HT1080 (cell line): Measurements from ENCODE around the gene FMNL1. TPM values are rescaled to one million over a fixed set of nuclear protein-coding genes. Genes with fewer than 3 reads are reported as not detected.
A peak's percentile ranks its signal among the peaks of the same experiment; 100 is the strongest.
"Not testable (repeated sequence)": the region's sequence is repeated elsewhere in the genome, so short reads cannot be mapped to it uniquely, and the experiment has no call there.

ENCODE experiments used
- DNase-seq: peaks from one replicate; pipeline ENCODE4 v3.0.0-alpha.2; 2015; ENCODE audit warnings: low read depth
- polyA plus RNA-seq, 2 experiments: library from polyadenylated mRNA; depleted of rRNA; stranded (reverse); fragments of >200 nt; gene quantifications; 2 replicates each; pipeline ENCODE4 v1.2.3, GENCODE V29; 2015
- total RNA-seq: library from RNA; depleted of rRNA; stranded (reverse); fragments of >200 nt; shearing (Covaris generic); gene quantifications from 2 replicates; pipeline ENCODE4 v1.2.3, GENCODE V29; 2014; rRNA removed

The FMNL1 gene, protein sequence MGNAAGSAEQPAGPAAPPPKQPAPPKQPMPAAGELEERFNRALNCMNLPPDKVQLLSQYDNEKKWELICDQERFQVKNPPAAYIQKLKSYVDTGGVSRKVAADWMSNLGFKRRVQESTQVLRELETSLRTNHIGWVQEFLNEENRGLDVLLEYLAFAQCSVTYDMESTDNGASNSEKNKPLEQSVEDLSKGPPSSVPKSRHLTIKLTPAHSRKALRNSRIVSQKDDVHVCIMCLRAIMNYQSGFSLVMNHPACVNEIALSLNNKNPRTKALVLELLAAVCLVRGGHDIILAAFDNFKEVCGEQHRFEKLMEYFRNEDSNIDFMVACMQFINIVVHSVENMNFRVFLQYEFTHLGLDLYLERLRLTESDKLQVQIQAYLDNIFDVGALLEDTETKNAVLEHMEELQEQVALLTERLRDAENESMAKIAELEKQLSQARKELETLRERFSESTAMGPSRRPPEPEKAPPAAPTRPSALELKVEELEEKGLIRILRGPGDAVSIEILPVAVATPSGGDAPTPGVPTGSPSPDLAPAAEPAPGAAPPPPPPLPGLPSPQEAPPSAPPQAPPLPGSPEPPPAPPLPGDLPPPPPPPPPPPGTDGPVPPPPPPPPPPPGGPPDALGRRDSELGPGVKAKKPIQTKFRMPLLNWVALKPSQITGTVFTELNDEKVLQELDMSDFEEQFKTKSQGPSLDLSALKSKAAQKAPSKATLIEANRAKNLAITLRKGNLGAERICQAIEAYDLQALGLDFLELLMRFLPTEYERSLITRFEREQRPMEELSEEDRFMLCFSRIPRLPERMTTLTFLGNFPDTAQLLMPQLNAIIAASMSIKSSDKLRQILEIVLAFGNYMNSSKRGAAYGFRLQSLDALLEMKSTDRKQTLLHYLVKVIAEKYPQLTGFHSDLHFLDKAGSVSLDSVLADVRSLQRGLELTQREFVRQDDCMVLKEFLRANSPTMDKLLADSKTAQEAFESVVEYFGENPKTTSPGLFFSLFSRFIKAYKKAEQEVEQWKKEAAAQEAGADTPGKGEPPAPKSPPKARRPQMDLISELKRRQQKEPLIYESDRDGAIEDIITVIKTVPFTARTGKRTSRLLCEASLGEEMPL
- total RNA-seq: 41.4 and 64.3 TPM in 2 replicates
- 102 and 122 TPM in 2 replicates for polyA plus RNA-seq (2015; cell fraction: cytosol; rRNA removed)
- polyA plus RNA-seq (2015; cell fraction: nucleus; rRNA removed): 181 and 205 TPM in 2 replicates

DNA sequence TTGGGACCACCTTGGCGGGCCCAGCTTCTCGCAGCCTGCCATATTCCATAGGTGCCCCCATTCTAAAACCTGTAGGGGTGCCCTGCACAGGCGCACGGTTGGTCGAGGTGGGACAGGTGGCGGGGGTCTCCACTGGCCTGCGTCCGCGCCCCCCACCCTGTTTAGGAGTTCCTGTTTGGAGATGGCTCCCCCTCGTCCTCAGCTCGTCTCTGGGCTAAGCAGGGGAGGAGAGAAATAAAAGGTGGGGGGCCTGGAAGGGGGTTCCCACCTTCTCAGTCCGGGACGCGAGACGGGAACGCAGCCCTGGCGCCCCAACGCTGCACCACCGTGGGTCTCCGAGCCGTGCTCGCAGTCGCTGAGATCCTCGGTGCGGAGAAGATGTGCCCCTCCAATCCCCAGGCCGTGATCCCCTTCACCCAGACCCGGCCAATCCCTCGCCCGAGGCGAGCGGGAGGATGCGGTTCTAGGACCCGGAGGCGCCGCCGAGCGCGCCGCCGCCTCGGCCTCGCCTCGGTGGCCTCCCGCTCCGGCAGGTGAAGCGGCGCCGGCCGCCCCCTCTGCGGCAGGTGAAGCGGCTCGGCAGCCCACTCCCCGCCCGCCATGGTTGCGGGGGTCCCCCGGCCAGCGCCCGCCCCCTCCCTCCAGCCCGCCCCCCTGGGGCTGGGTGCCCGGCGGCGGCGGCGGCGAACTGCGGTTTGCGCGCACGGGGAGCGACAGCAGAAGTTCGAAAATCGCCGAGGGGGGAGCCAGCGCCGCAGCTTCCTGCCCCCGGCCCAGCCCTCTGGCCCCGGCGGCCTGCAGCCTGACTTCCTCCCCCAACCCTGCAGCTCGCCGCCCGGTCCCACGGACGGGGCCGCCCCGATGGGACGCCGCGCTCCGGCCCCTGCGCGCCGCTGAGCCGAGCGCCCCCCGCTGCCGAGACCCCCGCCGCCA, at the start of gene FMNL1:
FMNL1 (plus strand) TSS at position 805 of the 933 bp plus-strand sequence. CDS start 240 bp downstream, outside the sequence.
- no peak for DNase-seq

DNA sequence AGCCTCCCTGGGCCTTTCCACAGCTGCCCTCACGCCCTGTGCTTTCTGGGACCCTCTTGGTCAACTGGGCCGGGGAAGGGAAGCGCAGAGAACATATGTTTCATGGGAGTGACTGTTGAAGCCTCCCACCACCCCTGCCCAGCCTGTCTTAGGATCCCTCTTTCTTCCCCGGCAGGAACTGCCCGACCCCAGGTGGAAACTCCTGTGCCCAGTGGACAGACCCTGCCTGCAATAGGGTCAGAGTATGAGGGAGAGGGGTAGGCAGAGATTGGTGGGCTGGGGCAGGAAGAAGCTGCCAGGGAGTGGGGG, 49.5 kb upstream of the FMNL1 start:
- DNase-seq: no peak

DNA sequence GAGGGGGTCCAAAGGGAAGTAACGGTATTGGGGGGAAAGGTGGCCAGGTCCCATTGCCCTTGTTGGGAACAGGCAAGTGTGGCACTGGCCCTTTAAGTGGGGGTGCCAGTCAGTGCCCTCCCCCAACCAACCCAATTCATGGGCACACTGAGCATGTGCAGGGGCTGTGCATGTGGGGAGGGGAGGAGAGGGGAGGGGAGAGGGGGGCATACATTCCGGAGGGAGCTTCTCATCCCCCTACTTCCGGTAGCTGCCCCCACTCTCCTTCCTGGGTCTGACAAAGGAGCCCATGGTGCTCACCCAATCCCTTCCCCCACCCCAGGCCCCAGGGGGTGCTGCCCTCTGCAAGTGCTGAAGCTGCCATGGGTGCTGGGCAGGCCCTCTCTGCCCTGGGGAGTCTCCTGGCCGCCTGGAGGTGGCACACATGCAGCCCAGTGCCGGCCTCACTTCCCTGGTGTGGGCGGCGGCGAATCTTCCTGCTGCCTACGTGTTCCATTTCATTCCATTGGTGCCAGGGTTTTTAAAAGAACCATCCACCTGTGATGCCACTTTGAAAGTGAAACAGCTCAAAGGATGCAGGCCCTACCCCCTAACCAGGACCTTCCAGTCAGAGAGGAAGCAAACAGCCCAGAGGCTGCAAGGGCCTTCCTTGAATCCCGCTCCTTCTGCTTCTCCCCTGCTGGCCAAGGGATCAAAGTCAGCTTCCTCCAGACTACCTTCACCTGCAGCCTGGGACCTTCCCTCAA, 49.0 kb upstream of the FMNL1 start:
- peak; percentile 93 for DNase-seq

DNA sequence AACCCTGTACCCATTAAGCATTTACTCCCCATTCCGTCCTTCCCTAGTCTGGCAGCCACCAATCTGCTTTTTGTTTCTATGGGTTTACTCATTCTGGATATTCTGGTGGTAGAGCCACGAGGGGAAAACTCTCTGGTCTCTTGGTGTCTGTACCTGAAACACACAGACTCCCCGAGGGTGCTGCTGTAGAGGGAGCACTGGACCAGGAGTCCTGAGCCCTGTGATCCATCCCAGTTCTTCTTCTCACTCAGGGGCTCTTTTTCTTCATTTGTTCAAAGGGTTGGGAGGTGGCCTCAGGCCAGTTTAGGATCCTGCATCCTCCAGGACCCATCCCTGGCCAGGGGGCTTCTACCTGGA, 45.9 kb upstream of the FMNL1 start:
- no peak for DNase-seq

DNA sequence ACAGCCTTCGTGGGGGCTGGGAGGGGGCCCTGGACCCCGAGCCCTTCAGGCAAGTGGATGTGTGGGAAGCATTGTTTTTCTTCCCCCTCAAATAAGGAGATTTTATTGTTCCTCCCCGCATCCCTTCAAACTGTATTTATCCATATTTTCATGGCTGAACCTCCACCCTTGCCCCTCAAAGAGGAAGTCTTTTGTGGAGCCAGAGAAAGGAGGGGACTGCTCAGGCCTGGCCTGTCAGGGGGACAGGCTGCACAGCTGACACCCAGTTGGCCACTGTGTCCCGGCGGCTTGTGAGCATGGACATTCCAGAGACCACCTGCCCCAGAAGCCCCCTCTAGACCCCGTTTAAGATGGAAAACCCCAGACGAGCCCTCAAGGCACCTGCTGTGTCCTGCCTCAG, 44.1 kb upstream of the FMNL1 start:
- no peak for DNase-seq

DNA sequence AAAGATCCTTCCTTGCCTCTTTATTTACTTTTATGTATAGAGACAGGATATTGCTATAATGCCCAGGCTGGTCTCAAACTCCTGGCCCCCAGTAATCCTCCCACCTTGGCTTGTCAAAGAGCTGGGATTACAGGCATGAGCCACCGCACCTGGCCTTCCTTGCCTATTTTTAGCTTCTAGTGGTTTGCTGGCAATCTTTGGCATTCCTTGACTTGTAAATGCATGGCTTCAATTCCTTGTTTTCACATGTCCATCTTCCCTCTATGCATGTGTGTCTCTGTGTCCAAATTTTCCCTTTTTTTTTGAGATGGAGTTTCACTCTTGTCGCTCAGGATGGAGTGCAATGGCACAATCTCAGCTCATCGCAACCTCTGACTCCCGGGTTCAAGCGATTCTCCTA, 37.5 kb upstream of the FMNL1 start:
- no peak for DNase-seq

DNA sequence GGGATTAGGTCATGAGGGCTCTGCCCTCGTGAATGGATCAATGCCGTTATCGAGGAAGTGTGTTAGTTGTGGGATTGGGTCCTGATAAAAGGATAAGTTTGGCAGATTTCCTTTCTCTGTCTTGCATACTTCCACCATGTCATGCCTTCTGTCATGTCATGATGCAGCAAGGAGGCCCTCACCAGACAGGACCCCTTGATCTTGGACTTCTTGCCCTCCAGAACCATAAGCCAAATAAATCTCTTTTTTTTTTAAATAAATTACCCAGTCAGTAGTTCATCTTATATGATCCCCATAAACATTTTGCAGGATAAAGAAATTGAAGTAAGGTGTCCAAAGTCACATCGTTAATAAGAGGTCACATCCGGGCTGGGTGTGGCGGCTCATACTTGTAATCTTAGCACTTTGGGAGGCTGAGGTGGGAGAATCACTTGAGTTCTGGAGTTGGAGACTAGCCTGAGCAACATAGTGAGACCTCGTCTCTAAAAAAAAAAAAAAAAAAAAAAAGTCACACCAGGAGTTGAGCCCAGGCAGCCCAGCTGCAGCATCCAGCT, 34.8 kb upstream of the FMNL1 start:
- DNase-seq: no peak

DNA sequence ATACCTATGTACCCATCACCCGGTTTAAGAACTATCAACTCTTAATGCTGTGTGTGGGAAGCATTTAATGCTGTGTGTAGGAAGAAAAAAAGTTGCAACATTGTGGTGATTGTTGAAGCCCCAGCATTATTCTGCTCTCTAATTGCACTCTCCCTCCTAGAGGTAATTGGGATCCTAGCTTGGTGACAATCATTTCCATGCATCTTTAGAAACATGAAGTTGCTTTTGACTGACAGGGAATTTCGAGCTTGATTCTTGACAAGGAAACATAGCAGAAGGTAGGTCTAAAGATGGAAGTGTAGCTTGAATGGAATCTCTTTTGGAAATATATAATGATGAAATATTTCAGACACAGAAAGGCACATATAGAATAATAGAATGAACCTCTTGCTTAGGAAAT, 32.7 kb upstream of the FMNL1 start:
- no peak for DNase-seq

DNA sequence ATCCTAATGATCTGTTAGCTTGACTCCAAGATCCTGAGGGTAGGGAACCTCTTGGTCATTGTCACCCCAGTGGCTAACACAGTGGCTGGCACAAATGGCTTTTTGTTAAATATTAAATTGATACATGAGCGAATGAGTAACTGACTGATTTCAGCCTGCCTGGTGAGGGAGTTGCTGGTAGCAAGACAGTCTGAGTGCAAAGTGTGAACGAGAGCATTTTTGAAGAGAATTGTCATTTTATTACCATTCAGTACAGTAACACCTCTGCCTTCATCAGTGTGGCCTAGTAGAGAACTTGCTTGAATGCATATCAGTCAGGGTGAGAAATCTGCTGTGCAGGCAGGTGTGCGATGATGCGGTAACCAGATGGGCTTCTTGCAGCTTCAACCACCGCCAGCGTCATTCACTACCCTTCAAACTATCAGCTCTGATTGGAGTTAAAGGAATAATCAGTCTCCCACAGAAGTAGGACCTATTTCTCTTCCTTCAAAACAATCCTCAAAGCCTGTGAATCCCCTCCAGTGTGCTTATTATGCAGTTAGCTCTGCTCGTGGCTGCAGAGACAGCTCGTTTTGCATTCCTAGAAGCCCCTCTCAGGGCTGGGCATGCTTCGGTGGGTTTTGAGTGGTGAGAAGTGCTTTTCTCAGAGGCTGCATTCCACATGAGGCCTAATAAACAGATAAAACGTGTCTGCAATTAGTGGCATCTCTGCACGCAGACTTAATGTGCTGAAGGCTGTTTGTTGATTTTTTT, 31.0 kb upstream of the FMNL1 start:
- DNase-seq: no peak

DNA sequence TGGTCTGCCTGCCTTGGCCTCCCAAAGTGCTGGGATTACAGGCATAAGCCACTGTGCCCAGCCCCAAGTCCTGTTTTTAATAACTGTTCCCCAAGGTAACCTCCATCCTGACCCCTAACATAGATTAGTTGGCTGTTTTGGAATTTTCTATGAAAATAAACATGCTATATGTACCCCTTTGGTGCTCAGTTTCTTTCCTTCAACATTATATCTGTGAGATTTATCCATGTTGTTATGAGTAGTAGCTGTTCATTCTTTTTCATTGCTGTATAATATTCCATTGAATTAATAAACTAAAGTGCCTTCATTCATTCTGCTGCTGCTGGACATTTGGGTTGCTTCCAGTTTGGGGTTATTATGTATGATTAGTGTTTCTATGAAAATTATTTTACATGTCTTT, 26.3 kb upstream of the FMNL1 start:
- no peak for DNase-seq

DNA sequence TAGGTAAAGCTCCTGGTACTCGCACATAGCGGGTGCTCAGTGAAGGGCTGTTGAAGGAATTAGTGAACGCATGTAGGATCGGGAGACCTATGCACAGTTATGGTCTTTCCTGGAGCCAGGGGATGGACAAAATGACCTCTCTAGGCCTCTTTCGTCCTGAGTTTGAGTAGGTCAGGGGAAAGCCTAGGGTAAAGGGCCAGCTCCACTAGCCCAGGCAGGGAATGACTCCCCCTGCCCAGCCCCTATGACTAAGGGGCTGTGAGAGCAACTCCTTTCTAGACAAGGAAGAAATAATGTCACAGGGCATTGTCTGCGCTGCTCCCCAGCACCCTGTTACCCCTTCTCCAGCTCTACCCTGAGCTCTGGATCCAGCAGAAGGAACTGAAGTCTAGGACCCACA, 24.6 kb upstream of the FMNL1 start:
- no peak for DNase-seq

DNA sequence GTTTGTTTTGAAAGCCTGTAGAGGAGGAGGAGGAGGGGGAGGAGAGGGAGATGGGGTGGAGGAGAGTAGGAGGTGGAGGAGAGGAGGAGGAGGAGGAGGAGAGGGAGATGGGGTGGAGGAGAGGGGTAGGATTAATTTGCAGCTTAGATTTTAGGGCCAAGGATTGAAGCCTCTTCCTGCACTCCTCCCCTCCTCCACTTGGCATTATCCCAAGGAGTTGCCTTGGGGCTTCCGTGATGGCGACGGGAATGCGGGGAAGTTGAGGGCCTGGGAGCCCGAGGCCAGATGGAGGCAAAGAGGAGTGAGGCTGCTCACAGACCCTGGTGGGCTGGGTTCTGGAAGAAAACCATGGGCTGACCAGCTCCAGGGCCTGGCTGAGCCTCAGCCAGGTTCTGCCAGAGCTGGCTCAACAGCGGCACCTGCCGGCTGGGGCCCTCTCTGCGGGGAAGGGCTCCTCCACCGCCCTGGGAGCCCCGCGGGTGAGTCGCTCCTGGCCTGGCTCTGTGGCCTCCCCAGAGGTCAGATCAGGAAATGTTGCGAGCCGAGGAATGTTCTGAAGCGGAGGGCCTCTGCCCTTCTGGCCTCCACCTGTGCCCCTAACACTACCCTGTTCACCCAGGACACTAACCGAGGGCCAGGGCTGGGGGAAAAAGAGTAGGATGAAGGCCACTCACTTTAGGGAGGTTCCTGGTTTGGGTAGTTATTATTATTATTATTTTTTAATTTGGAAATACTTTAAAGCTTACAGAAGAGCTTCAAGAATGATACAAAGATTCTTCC, 23.9 kb upstream of the FMNL1 start:
- peak; percentile 89 for DNase-seq

DNA sequence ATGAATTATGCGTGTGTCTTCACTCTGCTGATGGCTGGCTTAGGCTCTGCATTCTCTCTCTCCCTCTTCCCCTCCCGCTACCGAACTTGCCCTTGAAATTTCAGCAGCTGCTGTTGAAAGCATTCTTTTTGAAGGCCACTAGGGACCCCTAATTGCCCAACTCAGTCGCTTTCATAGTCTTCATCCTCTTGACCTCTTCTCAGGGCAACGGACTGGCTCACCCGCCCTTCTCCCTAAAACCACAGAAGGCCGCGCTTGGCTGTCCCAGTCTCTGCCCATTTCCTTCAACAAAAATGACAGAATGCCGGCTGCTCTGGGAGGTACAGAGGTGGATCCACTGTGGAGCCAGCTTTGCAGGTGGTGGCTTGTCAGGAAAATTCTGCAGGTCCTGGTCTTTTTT, 21.0 kb upstream of the FMNL1 start:
- DNase-seq: no peak

DNA sequence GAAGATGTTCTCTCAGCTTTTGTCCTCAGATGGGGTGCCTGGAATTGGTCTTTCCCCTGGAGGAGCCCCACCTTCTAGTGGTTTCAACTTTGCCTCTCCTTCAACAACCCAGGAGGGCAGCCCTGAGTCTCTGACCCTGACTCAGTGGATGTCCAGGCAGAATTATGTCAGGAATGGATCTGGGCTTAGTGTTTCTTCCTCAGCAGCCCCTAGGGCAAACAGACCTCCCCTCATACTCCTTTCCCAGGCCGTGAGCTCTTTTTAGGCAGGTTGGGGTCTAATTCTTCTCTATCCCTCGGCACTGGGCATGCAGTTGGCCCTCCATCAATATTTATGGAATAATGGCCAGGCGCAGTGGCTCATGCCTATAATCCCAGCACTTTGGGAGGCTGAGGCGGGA, 20.2 kb upstream of the FMNL1 start:
- DNase-seq: no peak

DNA sequence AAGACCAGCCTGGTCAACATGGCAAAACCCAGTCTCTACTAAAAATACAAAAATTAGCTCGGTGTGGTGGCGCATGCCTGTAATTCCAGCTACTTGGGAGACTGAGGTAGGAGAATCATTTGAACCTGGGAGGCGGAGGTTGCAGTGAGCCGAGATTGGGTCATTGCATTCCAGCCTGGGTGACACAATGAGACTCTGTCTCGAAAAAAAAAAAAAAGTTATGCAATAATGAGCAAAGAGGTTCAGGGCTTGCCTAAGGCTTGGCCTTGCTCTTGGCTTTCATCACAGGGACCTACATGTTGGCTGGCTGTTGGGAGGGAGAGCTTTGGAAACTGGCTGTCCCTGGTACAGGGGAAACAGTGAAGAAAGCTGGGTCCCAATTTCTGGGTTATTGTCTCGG, 19.8 kb upstream of the FMNL1 start:
- DNase-seq: not testable (repeated sequence)

DNA sequence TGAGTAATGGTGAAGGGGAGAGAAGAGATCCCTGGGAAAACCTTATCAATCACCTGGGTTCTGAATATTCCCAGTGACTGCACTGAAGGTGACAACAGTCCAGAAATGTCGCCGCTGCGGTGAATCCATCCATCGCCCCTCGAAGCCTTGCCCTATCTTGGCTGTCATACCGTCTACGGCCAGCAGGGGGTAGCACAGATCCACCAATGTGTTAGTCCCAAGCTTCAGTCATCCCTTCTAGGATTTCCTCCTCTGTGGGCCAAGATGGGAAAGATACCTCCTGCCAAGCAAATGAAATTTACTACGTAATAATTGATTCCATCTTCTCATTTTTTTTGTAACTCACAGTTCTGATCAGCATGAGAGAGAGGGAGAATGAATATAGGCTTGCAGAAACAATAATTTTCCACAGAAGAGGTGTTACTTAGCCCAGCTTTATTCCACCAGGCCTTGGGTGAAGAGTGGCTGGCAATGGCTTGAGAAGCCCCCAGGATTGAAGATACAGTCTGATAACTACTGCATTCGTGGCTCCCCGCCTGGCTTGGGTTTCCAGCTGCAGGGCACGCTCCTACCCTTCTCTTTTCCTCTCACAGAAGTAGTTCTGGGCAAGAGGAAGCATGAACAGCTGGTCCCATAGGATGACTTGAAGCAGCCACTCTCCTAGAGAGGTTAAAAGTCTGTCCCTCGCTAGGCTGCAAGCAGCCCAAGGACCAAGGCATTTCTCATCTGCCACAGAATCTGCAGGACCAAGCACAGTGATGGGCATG, 2.6 kb upstream of the FMNL1 start:
- peak; percentile 70 for DNase-seq

DNA sequence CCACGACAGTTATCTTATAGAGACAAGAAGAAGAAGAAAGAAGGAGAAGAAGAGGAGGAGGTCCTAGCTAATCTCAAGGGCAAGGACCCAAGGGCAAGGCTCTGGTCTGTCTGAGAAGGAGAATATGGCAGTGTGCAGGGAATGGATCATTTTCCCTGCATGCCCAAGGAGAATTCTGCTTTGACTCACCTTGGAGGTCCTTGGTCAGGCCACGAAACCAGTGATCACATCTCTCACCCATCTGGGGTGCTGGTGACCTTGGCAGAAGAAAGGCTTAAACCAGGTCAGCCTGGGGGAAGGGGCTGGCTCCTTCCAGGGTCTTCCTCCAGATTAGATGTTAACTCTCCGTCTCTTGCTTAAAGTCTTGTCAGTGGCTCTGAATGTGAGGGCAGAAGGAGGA, 1.6 kb upstream of the FMNL1 start:
- no peak for DNase-seq

DNA sequence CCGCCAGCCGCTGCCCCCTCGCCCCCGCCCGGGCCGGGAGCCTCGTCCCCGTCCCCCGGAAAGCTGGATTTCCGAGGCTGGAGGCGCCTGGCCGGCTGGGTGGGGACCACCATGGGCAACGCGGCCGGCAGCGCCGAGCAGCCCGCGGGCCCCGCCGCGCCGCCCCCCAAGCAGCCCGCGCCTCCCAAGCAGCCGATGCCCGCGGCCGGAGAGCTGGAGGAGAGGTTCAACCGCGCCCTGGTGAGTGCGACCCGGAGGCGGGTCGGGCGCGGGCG, 266 bp downstream of the FMNL1 start:
- DNase-seq: no peak
